Progenitor cell of endocrine pancreas (in vitro differentiated cells): ENCODE results near the gene SKI. TPM values are rescaled to one million over a fixed set of nuclear protein-coding genes. Genes with fewer than 3 reads are reported as not detected.

Source experiments
- DNase-seq: peaks from one replicate; pipeline ENCODE4 v3.0.0; 2021; ENCODE audit warnings: low spot score; ENCODE audit not compliant: unreplicated experiment
- H3K27ac Mint-ChIP-seq: 2 replicates; pipeline ENCODE4 v1.8.0; 2021; ENCODE audit warnings: mild to moderate bottlenecking, moderate library complexity, mixed read lengths
- H3K27me3 Mint-ChIP-seq: 2 replicates; pipeline ENCODE4 v1.8.0; 2021; ENCODE audit warnings: mixed read lengths
- H3K36me3 Mint-ChIP-seq: 2 replicates; pipeline ENCODE4 v1.8.0; 2022; ENCODE audit warnings: mixed read lengths; ENCODE audit not compliant: insufficient read depth
- H3K4me1 Mint-ChIP-seq: 2 replicates; pipeline ENCODE4 v1.8.0; 2021; ENCODE audit warnings: low read depth, mixed read lengths
- H3K4me3 Mint-ChIP-seq: 2 replicates; pipeline ENCODE4 v1.8.0; 2021; ENCODE audit warnings: low read depth, mild to moderate bottlenecking, moderate library complexity, mixed read lengths
- H3K9me3 Mint-ChIP-seq: 2 replicates; pipeline ENCODE4 v1.8.0; 2021; ENCODE audit warnings: low read depth, mixed read lengths
- CTCF ChIP-seq: fragments of 200-600 bp; sonication (generic); IDR thresholded peaks from one replicate; pipeline ENCODE4 v1.5.0; 2021; ENCODE audit warnings: antibody characterized with exemption, mild to moderate bottlenecking; ENCODE audit not compliant: unreplicated experiment
- total RNA-seq: library from RNA; stranded (reverse); gene quantifications from 2 replicates; pipeline ENCODE4 v1.2.1, GENCODE V29; 2021

SKI gene
- total RNA-seq, 1 donor from 2014 or later, result 56.2 TPM

DNA sequence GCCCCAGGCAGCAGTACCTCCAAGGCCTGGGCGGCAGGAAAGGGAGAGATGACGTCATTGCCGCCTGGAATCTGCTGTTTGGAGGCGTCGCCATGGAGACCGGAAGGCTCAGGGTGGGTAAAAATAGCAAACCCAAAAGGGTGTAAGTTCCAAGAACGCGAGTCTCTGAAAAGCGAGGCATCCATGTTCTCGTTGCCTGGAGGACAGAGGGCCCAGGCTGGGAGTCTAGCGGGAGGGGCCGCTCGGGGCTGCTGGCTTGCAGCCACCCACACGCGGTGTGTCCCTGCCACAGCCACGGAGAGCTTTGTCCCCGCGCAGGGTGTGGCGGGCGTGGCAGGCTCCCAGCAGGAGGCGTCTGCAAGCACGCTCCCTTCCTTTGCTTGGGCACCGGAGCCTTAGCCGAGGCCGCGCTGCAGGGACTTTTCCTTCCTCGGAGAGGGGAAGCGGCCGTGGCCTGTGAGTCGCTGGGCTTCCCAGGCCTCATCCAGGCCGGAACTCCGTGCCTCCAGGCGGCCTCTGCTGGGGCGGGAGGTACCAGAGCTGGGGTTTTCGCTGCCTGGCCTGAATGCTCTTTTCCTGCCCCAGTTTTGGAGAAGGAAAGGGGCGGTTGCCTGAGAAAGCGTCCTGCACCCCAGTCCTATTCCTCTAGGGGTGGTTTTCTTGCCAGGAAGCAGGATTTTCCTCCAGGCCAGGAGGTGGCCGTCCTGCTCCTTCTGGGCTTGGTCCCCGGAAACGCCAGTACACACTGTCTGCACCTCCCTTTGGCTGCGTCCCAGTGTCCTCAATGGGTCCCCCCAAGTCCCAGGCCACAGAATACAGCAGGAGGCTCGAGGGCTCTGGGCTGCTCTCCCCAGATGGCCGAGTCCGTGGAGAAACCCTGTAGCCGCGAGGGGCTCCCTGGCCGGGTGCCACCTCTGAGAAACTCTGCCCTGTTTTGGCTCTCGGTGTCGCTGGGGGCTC is 15.3 kb upstream of the SKI start:
- H3K36me3 Mint-ChIP-seq, result no peaks in the 10 kb centered on the region
- no peak for DNase-seq
- no peak overlapping the region for H3K4me3 Mint-ChIP-seq
- peaks cover 7% of the 10 kb centered on the region for H3K4me1 Mint-ChIP-seq
- no peaks in the 10 kb centered on the region for H3K9me3 Mint-ChIP-seq
- peak; percentile 26 for TF ChIP-seq CTCF
- peak overlapping the region; percentile 71 for H3K27ac Mint-ChIP-seq
- H3K27me3 Mint-ChIP-seq, result no peaks in the 10 kb centered on the region

DNA sequence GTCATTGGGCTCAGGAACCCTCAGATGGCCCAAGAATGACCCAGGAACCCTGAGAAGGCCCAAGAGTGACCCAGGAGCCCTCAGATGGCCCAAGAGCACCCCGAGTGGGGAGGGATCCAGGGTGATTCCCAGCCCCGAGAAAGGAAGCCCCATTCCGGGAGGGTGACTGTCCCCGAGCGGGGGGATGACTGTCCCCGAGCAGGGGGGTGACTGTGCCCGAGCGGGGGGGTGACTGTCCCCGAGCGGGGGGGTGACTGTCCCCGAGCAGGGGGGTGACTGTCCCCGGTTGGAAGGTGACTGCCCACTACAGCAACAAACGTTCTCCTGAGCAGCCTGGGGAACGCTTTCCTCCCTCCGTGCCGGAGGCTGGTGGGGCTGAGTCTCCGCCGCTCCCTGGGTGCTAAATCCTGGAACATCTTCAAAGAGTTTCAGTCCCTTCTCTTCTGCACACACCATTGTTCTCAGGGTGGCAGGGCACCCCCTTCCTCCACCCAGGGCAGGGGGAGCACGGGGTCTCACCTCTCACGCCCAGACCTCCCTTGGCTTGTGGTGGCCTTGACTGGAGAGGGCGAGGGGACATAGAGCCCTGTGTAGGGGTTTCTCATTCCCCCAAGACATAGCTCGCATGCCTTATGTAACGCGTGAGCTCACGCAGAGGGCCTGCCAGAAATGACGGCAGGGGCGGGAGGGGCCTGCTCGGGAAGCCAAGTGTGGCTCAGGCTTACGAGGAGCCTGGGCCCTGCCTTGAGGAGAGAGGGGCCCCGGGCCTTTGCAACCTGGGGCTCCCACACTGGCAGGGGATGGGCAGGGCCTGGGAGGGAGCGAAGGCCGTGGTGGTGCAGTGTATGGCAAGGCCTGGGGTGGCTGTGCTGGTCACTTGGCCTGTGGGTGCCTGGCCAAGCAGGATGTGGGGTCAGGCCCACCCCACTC is 14.3 kb upstream of the SKI start:
- no peak overlapping the region for H3K27ac Mint-ChIP-seq
- TF ChIP-seq CTCF, result no peak
- peaks cover 3% of the 10 kb centered on the region for H3K27me3 Mint-ChIP-seq
- peaks cover 3% of the 10 kb centered on the region for H3K4me1 Mint-ChIP-seq
- H3K9me3 Mint-ChIP-seq, result no peaks in the 10 kb centered on the region
- no peak for DNase-seq
- no peaks in the 10 kb centered on the region for H3K36me3 Mint-ChIP-seq
- H3K4me3 Mint-ChIP-seq, result no peak overlapping the region

GRCh38 chr1:2214541-2215241 is 13.4 kb upstream of the SKI start:
- Mint-ChIP-seq H3K36me3 (no peaks in the 10 kb centered on the region), H3K4me1 (no peaks in the 10 kb centered on the region), H3K27ac (no peak overlapping the region), H3K4me3 (no peak overlapping the region), H3K9me3 (no peaks in the 10 kb centered on the region), H3K27me3 (peaks cover 7% of the 10 kb centered on the region)
- no peak for TF ChIP-seq CTCF
- no peak for DNase-seq

GRCh38 chr1:2215329-2215728 is 12.8 kb upstream of the SKI start:
- no peak for TF ChIP-seq CTCF
- H3K27ac Mint-ChIP-seq, result no peak overlapping the region
- H3K27me3 Mint-ChIP-seq, result peaks cover 7% of the 10 kb centered on the region
- DNase-seq, result no peak
- no peak overlapping the region for H3K4me3 Mint-ChIP-seq
- H3K9me3 Mint-ChIP-seq, result no peaks in the 10 kb centered on the region
- H3K4me1 Mint-ChIP-seq, result no peaks in the 10 kb centered on the region
- H3K36me3 Mint-ChIP-seq, result no peaks in the 10 kb centered on the region
